Neural progenitor cell (in vitro differentiated cells): Measurements from ENCODE around the gene ZNF483. TPM values are rescaled to one million over a fixed set of nuclear protein-coding genes. Genes with fewer than 3 reads are reported as not detected.

ENCODE experiments used
- DNase-seq: peaks from one replicate; pipeline ENCODE4 v3.0.0-alpha.2; 2016; ENCODE audit warnings: low spot score
- H2AFZ ChIP-seq: fragments of 200-600 bp; sonication (generic); replicated peaks from 2 replicates; pipeline ENCODE4 v1.6.1; 2016; ENCODE audit warnings: antibody characterized with exemption
- H3F3A ChIP-seq: fragments of 200-600 bp; sonication (generic); 2 replicates; pipeline ENCODE4 v1.6.1; 2016; ENCODE audit warnings: antibody characterized with exemption, low read depth
- H3K27ac ChIP-seq: fragments of 200-600 bp; sonication (generic); 2 replicates; pipeline ENCODE4 v1.5.1; 2016; ENCODE audit warnings: mild to moderate bottlenecking
- H3K27me3 ChIP-seq: fragments of 200-600 bp; sonication (generic); 2 replicates; pipeline ENCODE4 v1.6.1; 2016; ENCODE audit warnings: mild to moderate bottlenecking, moderate library complexity
- H3K36me3 ChIP-seq: fragments of 200-600 bp; sonication (generic); 2 replicates; pipeline ENCODE4 v1.5.1; 2016
- H3K4me1 ChIP-seq: fragments of 200-600 bp; sonication (generic); 2 replicates; pipeline ENCODE4 v1.6.1; 2016; ENCODE audit warnings: mixed run types
- H3K4me2 ChIP-seq: fragments of 200-600 bp; sonication (generic); 2 replicates; pipeline ENCODE4 v1.6.1; 2016
- H3K4me3 ChIP-seq: fragments of 200-600 bp; sonication (generic); 2 replicates; pipeline ENCODE4 v1.5.1; 2016
- H3K79me2 ChIP-seq: fragments of 200-600 bp; sonication (generic); 2 replicates; pipeline ENCODE4 v1.6.1; 2016; ENCODE audit warnings: low read depth
- H3K9ac ChIP-seq: fragments of 200-600 bp; sonication (generic); 2 replicates; pipeline ENCODE4 v1.6.1; 2016
- H3K9me3 ChIP-seq: fragments of 200-600 bp; sonication (generic); 2 replicates; pipeline ENCODE4 v1.5.1; 2016; ENCODE audit warnings: low read depth
- H4K20me1 ChIP-seq: fragments of 200-600 bp; sonication (generic); 2 replicates; pipeline ENCODE4 v1.6.1; 2016; ENCODE audit warnings: low read depth
- H3K27ac Mint-ChIP-seq: 3 replicates; pipeline ENCODE4 v1.8.0; 2021; ENCODE audit warnings: mixed read lengths
- H3K27me3 Mint-ChIP-seq: 2 replicates; pipeline ENCODE4 v1.8.0; 2022; ENCODE audit warnings: low read depth, mild to moderate bottlenecking, inconsistent platforms, moderate library complexity, mixed read lengths; ENCODE audit not compliant: insufficient read depth
- H3K36me3 Mint-ChIP-seq: 3 replicates; pipeline ENCODE4 v1.8.0; 2021; ENCODE audit warnings: mixed read lengths
- H3K4me1 Mint-ChIP-seq: 3 replicates; pipeline ENCODE4 v1.8.0; 2021; ENCODE audit warnings: mixed read lengths
- H3K4me3 Mint-ChIP-seq: 3 replicates; pipeline ENCODE4 v1.8.0; 2021; ENCODE audit warnings: mild to moderate bottlenecking, moderate library complexity, mixed read lengths
- H3K9me3 Mint-ChIP-seq: 3 replicates; pipeline ENCODE4 v1.8.0; 2020; ENCODE audit warnings: mixed read lengths
- CTCF ChIP-seq: fragments of 200-600 bp; sonication (generic); IDR thresholded peaks from 2 replicates; pipeline ENCODE4 v1.5.1; 2017; ENCODE audit warnings: antibody characterized with exemption, mild to moderate bottlenecking
- EZH2 ChIP-seq: fragments of 200-600 bp; sonication (generic); IDR thresholded peaks from 2 replicates; pipeline ENCODE4 v1.6.1; 2017; ENCODE audit warnings: antibody characterized with exemption, mild to moderate bottlenecking, moderate library complexity
- EZH2phosphoT487 ChIP-seq: fragments of 200-600 bp; sonication (generic); IDR thresholded peaks from 2 replicates; pipeline ENCODE4 v1.6.1; 2017; ENCODE audit warnings: antibody characterized with exemption
- total RNA-seq: library from RNA; depleted of rRNA; stranded (reverse); fragments of >200 nt; gene quantifications from 2 replicates; pipeline ENCODE4 v1.2.3, GENCODE V29; 2015; ENCODE audit warnings: low replicate concordance

Gene ZNF483
- 26.9 and 30.7 TPM in 2 replicates for total RNA-seq

GRCh38 chr9:111525056-111525977 is at the start of gene ZNF483:
Gene ZNF483, plus strand, starts transcription at chr9:111525179. Its CDS starts 2,217 bp downstream, at chr9:111527396.
- Mint-ChIP-seq H3K9me3 (peaks cover 20% of the 10 kb centered on the region), H3K27ac (peak within 1 kb of the TSS; percentile 84), H3K4me3 (peak within 1 kb of the TSS; percentile 95), H3K4me1 (peaks cover 17% of the 10 kb centered on the region), H3K36me3 (peaks cover 29% of the 10 kb centered on the region), H3K27me3 (peaks cover 2% of the 10 kb centered on the region)
- Histone ChIP-seq H2AFZ (peak within 1 kb of the TSS; percentile 96), H3K27me3 (no peaks in the 10 kb centered on the region), H3K4me3 (peak within 1 kb of the TSS; percentile 72), H3K9ac (peak within 1 kb of the TSS; percentile 16), H3F3A (peaks cover 24% of the 10 kb centered on the region), H3K4me2 (peak within 1 kb of the TSS; percentile 91), H3K9me3 (no peaks in the 10 kb centered on the region), H3K79me2 (peaks cover 42% of the 10 kb centered on the region), H3K27ac (no peak within 1 kb of the TSS), H4K20me1 (no peaks in the 10 kb centered on the region), H3K4me1 (peaks cover 22% of the 10 kb centered on the region), H3K36me3 (no peaks in the 10 kb centered on the region)
- DNase-seq = peak; percentile 96
- TF ChIP-seq CTCF (no peak), EZH2phosphoT487 (no peak), EZH2 (no peak)

- Histone ChIP-seq H3K79me2 (peaks cover 98% of the 10 kb centered on the region), H3K9me3 (no peaks in the 10 kb centered on the region), H3K36me3 (no peaks in the 10 kb centered on the region), H3K9ac (no peak overlapping the region), H3K27me3 (no peaks in the 10 kb centered on the region), H3K4me3 (no peak overlapping the region), H4K20me1 (peaks cover 19% of the 10 kb centered on the region), H3K4me1 (peaks cover 8% of the 10 kb centered on the region), H2AFZ (no peak overlapping the region), H3K4me2 (no peak overlapping the region), H3F3A (peaks cover 4% of the 10 kb centered on the region), H3K27ac (no peak overlapping the region)
- H3K36me3 Mint-ChIP-seq = peaks cover 27% of the 10 kb centered on the region
- no peak for TF ChIP-seq CTCF
- TF ChIP-seq EZH2 = no peak
- TF ChIP-seq EZH2phosphoT487 = no peak
- no peak overlapping the region for H3K4me3 Mint-ChIP-seq
- DNase-seq = no peak
- peaks cover 5% of the 10 kb centered on the region for H3K27me3 Mint-ChIP-seq
- H3K4me1 Mint-ChIP-seq = no peaks in the 10 kb centered on the region
- H3K9me3 Mint-ChIP-seq = peaks cover 26% of the 10 kb centered on the region
- no peak overlapping the region for H3K27ac Mint-ChIP-seq
These were observed 49.8 kb upstream of the ZNF483 start for GRCh38 chr9:111475195-111475594.

DNA sequence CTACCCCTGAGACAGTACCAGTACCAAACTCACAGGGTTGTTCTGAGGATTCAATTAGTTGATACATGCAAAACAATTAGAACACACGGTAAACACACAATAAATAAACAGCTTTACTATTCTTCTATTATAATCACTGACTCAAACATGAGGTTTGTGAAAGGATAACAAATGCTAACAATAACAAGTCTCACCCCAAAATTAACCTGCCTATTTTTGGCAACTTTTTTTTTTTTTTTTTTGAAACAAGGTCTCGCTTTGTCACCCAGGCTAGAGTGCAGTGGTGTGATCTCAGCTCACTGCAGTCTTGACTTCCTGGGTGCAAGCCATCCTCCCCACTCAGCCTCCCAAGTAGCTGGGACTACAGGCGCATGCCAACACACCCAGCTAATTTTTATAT is 47.3 kb upstream of the ZNF483 start:
- Histone ChIP-seq H3K4me2 (no peak overlapping the region), H3K4me3 (no peak overlapping the region), H3K79me2 (peaks cover 100% of the 10 kb centered on the region), H3F3A (peaks cover 16% of the 10 kb centered on the region), H3K27me3 (no peaks in the 10 kb centered on the region), H3K4me1 (peaks cover 19% of the 10 kb centered on the region), H4K20me1 (peaks cover 20% of the 10 kb centered on the region), H3K9me3 (no peaks in the 10 kb centered on the region), H3K36me3 (no peaks in the 10 kb centered on the region), H3K27ac (no peak overlapping the region), H2AFZ (no peak overlapping the region), H3K9ac (no peak overlapping the region)
- H3K36me3 Mint-ChIP-seq = peaks cover 24% of the 10 kb centered on the region
- H3K4me3 Mint-ChIP-seq = no peak overlapping the region
- H3K27me3 Mint-ChIP-seq = peaks cover 3% of the 10 kb centered on the region
- H3K4me1 Mint-ChIP-seq = peaks cover 11% of the 10 kb centered on the region
- no peak for DNase-seq
- no peak overlapping the region for H3K27ac Mint-ChIP-seq
- no peak for TF ChIP-seq CTCF
- no peak for TF ChIP-seq EZH2
- H3K9me3 Mint-ChIP-seq = peaks cover 16% of the 10 kb centered on the region
